T-helper 1 cell treated with Interleukin-12 subunit alpha and Interleukin-12 subunit beta and Interleukin-4 antibody, amounts not matched to agents 30 μg/mL and 1 μg/mL, for 36 hours (primary cell): ENCODE measurements around the gene DOCK1.

Experiments
- H3K27ac Mint-ChIP-seq: one replicate; pipeline ENCODE4 v1.8.0; 2021; ENCODE audit warnings: mild to moderate bottlenecking, mixed read lengths
- H3K27me3 Mint-ChIP-seq: one replicate; pipeline ENCODE4 v1.8.0; 2021; ENCODE audit warnings: low read depth, mixed read lengths
- H3K36me3 Mint-ChIP-seq: one replicate; pipeline ENCODE4 v1.8.0; 2021; ENCODE audit warnings: low read depth, mixed read lengths
- H3K4me1 Mint-ChIP-seq: one replicate; pipeline ENCODE4 v1.8.0; 2021; ENCODE audit warnings: low read depth, mixed read lengths
- H3K4me3 Mint-ChIP-seq: one replicate; pipeline ENCODE4 v1.8.0; 2021; ENCODE audit warnings: mild to moderate bottlenecking, moderate library complexity, mixed read lengths
- H3K9me3 Mint-ChIP-seq: one replicate; pipeline ENCODE4 v1.8.0; 2021; ENCODE audit warnings: mixed read lengths

Gene DOCK1

GRCh38 chr10:126945351-126946030, 40.3 kb downstream of the DOCK1 start:
- Mint-ChIP-seq H3K9me3 (peaks cover 17% of the 10 kb centered on the region), H3K27ac (no peak overlapping the region)

GRCh38 chr10:126946746-126947145, 41.5 kb downstream of the DOCK1 start:
- Mint-ChIP-seq H3K36me3 (no peaks in the 10 kb centered on the region), H3K27ac (no peak overlapping the region), H3K4me3 (no peak overlapping the region), H3K9me3 (peaks cover 17% of the 10 kb centered on the region), H3K4me1 (no peaks in the 10 kb centered on the region), H3K27me3 (no peaks in the 10 kb centered on the region)

More at GRCh38 chr10:126945351-126946030, 40.3 kb downstream of the DOCK1 start:
- no peaks in the 10 kb centered on the region for H3K4me1 Mint-ChIP-seq
- no peaks in the 10 kb centered on the region for H3K36me3 Mint-ChIP-seq
- H3K4me3 Mint-ChIP-seq = no peak overlapping the region
- no peaks in the 10 kb centered on the region for H3K27me3 Mint-ChIP-seq

DNA sequence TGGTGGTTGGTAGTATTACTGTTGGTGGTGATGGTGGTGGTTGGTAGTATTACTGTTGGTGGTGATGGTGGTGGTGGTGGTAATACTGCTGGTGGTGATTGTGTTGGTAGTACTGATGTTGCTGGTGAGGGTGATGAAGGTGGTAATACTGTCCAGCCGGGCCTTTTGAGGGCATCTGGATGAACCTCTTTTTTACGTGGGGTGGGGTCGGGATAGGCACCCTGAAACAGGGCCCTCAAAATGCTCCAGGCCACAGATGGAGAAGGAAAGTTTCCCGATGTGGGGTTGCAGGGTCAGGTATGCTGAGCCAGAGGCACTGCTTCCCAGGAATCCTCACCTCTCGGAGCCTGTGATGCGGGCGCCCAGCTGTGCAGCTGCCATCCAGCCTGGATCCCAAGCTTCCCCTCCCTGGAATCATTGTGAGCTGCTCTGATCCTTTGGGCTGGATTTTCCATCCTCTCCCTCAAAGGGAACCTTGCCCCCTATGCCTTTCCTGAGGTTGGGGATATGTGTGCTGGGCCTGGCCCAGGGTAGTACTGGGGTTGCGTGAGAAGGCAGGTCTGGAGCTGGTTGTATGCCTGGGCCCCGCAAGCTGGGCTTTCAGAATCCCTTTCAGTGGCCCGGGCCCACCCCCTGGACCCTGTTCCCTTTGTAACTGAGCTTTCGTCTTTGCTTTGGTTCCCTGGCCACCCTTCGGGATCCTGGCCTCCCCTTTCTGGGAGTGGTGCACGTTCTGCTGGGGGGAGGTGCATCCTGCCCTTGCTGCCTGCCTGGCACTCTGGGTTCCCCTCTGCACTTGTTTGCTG, 43.3 kb downstream of the DOCK1 start:
- Mint-ChIP-seq H3K27me3 (no peaks in the 10 kb centered on the region), H3K27ac (no peak overlapping the region), H3K9me3 (peaks cover 9% of the 10 kb centered on the region), H3K4me1 (no peaks in the 10 kb centered on the region), H3K36me3 (no peaks in the 10 kb centered on the region), H3K4me3 (no peak overlapping the region)

- no peaks in the 10 kb centered on the region for H3K4me1 Mint-ChIP-seq
- H3K27me3 Mint-ChIP-seq = no peaks in the 10 kb centered on the region
- H3K27ac Mint-ChIP-seq = no peak overlapping the region
- H3K9me3 Mint-ChIP-seq = peaks cover 6% of the 10 kb centered on the region
- H3K36me3 Mint-ChIP-seq = no peaks in the 10 kb centered on the region
- H3K4me3 Mint-ChIP-seq = no peak overlapping the region
Measured at GRCh38 chr10:126949161-126949503, 43.9 kb downstream of the DOCK1 start.

GRCh38 chr10:126950401-126951105, 45.3 kb downstream of the DOCK1 start:
- no peaks in the 10 kb centered on the region for H3K27me3 Mint-ChIP-seq
- H3K4me3 Mint-ChIP-seq = no peak overlapping the region
- no peaks in the 10 kb centered on the region for H3K4me1 Mint-ChIP-seq
- no peak overlapping the region for H3K27ac Mint-ChIP-seq
- no peaks in the 10 kb centered on the region for H3K36me3 Mint-ChIP-seq
- H3K9me3 Mint-ChIP-seq = peaks cover 5% of the 10 kb centered on the region

- Mint-ChIP-seq H3K4me3 (no peak overlapping the region), H3K27ac (no peak overlapping the region), H3K9me3 (peaks cover 8% of the 10 kb centered on the region), H3K4me1 (no peaks in the 10 kb centered on the region), H3K27me3 (no peaks in the 10 kb centered on the region), H3K36me3 (no peaks in the 10 kb centered on the region)
Measured at GRCh38 chr10:126953886-126954285, 48.7 kb downstream of the DOCK1 start.

DNA sequence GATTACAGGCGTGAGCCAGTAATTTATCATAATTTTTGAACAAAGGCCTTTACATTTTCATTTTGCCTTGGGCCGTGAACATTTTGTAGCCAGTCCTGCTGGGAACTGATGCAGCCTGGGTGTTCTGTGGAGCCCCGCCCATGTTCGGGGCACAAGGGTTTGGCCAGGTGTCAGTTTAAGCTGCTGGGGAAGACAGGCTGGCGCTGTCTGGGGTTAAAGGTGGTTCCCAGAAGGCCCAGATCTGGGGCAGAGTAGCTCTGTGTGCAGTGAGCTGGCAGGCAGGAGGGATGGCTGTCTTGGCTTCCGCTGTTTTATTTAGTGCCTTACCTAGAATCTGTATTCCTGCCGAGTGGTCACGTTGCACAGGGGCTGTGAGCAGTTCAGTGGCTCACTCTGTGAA, 50.2 kb downstream of the DOCK1 start:
- H3K27me3 Mint-ChIP-seq = no peaks in the 10 kb centered on the region
- H3K4me1 Mint-ChIP-seq = no peaks in the 10 kb centered on the region
- H3K4me3 Mint-ChIP-seq = no peak overlapping the region
- H3K27ac Mint-ChIP-seq = no peak overlapping the region
- H3K36me3 Mint-ChIP-seq = no peaks in the 10 kb centered on the region
- peaks cover 8% of the 10 kb centered on the region for H3K9me3 Mint-ChIP-seq

GRCh38 chr10:126955934-126956711, 50.9 kb downstream of the DOCK1 start:
- no peak overlapping the region for H3K4me3 Mint-ChIP-seq
- no peaks in the 10 kb centered on the region for H3K27me3 Mint-ChIP-seq
- H3K36me3 Mint-ChIP-seq = no peaks in the 10 kb centered on the region
- H3K9me3 Mint-ChIP-seq = peaks cover 8% of the 10 kb centered on the region
- H3K4me1 Mint-ChIP-seq = no peaks in the 10 kb centered on the region
- H3K27ac Mint-ChIP-seq = no peak overlapping the region

GRCh38 chr10:126956712-126957108, 51.5 kb downstream of the DOCK1 start:
- no peak overlapping the region for H3K4me3 Mint-ChIP-seq
- H3K4me1 Mint-ChIP-seq = no peaks in the 10 kb centered on the region
- no peaks in the 10 kb centered on the region for H3K27me3 Mint-ChIP-seq
- no peak overlapping the region for H3K27ac Mint-ChIP-seq
- no peaks in the 10 kb centered on the region for H3K36me3 Mint-ChIP-seq
- H3K9me3 Mint-ChIP-seq = peaks cover 8% of the 10 kb centered on the region

GRCh38 chr10:126957111-126957510, 51.9 kb downstream of the DOCK1 start:
- Mint-ChIP-seq H3K4me3 (no peak overlapping the region), H3K27me3 (no peaks in the 10 kb centered on the region)

DNA sequence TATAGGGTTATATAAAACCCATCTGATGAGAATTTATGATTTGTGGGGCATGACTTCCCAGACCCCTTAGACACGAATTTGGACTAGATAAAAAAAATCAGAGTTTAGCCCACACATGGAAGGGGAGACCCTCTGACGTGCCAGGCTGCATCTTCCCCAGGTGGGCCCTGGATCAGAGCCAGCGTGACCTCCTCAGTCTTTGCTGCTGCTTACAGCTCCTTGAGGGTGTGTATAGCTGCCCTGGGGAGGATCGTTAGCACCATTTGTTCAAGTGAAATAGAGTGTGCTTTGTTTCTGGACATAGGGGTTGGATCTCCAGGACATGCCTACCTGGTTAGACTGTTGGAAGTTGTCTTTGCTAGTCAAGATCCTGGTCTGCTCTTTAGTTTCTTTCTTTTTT, 54.2 kb downstream of the DOCK1 start:
- no peak overlapping the region for H3K4me3 Mint-ChIP-seq

More at GRCh38 chr10:126957111-126957510, 51.9 kb downstream of the DOCK1 start:
- Mint-ChIP-seq H3K36me3 (no peaks in the 10 kb centered on the region), H3K27ac (no peak overlapping the region), H3K9me3 (peaks cover 8% of the 10 kb centered on the region), H3K4me1 (no peaks in the 10 kb centered on the region)

GRCh38 chr10:126959906-126960685, 54.9 kb downstream of the DOCK1 start:
- Mint-ChIP-seq H3K4me1 (no peaks in the 10 kb centered on the region), H3K9me3 (peaks cover 7% of the 10 kb centered on the region), H3K36me3 (no peaks in the 10 kb centered on the region), H3K4me3 (no peak overlapping the region), H3K27me3 (no peaks in the 10 kb centered on the region), H3K27ac (no peak overlapping the region)

More for the DNA sequence above, 54.2 kb downstream of the DOCK1 start:
- Mint-ChIP-seq H3K36me3 (no peaks in the 10 kb centered on the region), H3K9me3 (peaks cover 6% of the 10 kb centered on the region), H3K27ac (no peak overlapping the region), H3K4me1 (no peaks in the 10 kb centered on the region), H3K27me3 (no peaks in the 10 kb centered on the region)

DNA sequence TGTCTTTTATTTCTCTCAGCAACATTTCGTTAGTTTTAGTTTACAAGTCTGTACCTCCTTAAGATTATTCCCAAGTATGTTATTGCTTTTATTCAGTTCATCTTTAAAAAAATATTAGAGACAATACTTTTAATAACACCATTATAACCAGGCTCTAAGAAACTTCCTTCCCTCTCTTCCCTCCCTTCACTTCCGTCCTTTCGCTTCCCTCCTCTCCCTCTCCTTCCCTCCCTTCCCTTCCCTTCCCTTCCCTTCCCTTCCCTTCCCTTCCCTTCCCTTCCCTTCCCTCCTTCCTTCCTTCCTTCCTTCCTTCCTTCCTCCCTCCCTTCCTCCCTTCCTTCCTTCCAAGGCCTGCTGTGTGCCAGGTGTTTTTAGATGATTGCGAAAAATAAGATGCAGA, 58.1 kb downstream of the DOCK1 start:
- peaks cover 19% of the 10 kb centered on the region for H3K9me3 Mint-ChIP-seq
- no peak overlapping the region for H3K4me3 Mint-ChIP-seq
- H3K27me3 Mint-ChIP-seq = no peaks in the 10 kb centered on the region

DNA sequence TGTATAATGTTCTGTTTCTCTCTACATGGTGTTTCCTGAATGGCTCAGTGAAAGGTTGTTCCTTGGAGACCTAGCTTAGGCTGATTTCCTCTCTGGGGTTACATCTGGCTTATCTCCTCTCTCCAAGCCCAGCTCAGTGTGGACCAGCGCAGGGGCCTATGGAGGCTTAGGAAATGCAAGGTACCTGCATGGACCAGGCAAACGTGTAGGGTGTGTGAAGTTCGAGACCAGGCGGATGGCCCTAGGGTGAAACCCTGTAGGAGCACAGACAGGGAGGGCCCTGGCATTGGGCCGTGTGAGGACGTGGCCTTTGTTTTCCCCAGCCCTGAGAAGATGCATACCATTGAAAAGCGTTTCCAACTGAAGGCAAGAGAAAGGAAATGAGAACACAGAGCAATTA, 59.0 kb downstream of the DOCK1 start:
- no peaks in the 10 kb centered on the region for H3K4me1 Mint-ChIP-seq
- H3K9me3 Mint-ChIP-seq = peaks cover 21% of the 10 kb centered on the region
- H3K27me3 Mint-ChIP-seq = no peaks in the 10 kb centered on the region

More for the DNA sequence above, 58.1 kb downstream of the DOCK1 start:
- Mint-ChIP-seq H3K36me3 (no peaks in the 10 kb centered on the region), H3K27ac (no peak overlapping the region), H3K4me1 (no peaks in the 10 kb centered on the region)

More for the DNA sequence above, 59.0 kb downstream of the DOCK1 start:
- Mint-ChIP-seq H3K27ac (no peak overlapping the region), H3K4me3 (no peak overlapping the region), H3K36me3 (no peaks in the 10 kb centered on the region)
